ENCODE data around the gene FBXW2.

FBXW2 gene

GRCh38 chr9:120818595-120818994 lies 25.4 kb upstream of the FBXW2 start:
- TF ChIP-seq SIN3A (IDR thresholded peaks at IDR 0.05; ENCODE audit: borderline replicate concordance, insufficient read depth, low read length), result no peak
- TF ChIP-seq FOXP2 (optimal IDR thresholded peaks at IDR 0.05; ENCODE audit: borderline replicate concordance, extremely low read depth, extremely low read length, insufficient read depth), result no peak
- no peak for TF ChIP-seq REST (IDR thresholded peaks at IDR 0.05; ENCODE audit: insufficient read depth in 1 of 2, low read depth in 2 of 2, low read length in 2 of 2)
- TF ChIP-seq POLR2AphosphoS5 (IDR thresholded peaks at IDR 0.05; ENCODE audit: low read depth, low read length), result no peak
- no peak for TF ChIP-seq TAF1 (IDR thresholded peaks at IDR 0.05; ENCODE audit: borderline replicate concordance, insufficient read depth, low read length)

- TF ChIP-seq FOXP2 (optimal IDR thresholded peaks at IDR 0.05; ENCODE audit: borderline replicate concordance, extremely low read depth, extremely low read length, insufficient read depth) (no peak), REST (IDR thresholded peaks at IDR 0.05; ENCODE audit: insufficient read depth in 1 of 2, low read depth in 2 of 2, low read length in 2 of 2) (no peak), TAF1 (IDR thresholded peaks at IDR 0.05; ENCODE audit: borderline replicate concordance, insufficient read depth, low read length) (no peak), POLR2AphosphoS5 (IDR thresholded peaks at IDR 0.05; ENCODE audit: low read depth, low read length) (no peak), SIN3A (IDR thresholded peaks at IDR 0.05; ENCODE audit: borderline replicate concordance, insufficient read depth, low read length) (no peak)
Observed at GRCh38 chr9:120815075-120815474, 21.9 kb upstream of the FBXW2 start.

- no peak for TF ChIP-seq REST (IDR thresholded peaks at IDR 0.05; ENCODE audit: insufficient read depth in 1 of 2, low read depth in 2 of 2, low read length in 2 of 2)
- TF ChIP-seq SIN3A (IDR thresholded peaks at IDR 0.05; ENCODE audit: borderline replicate concordance, insufficient read depth, low read length), result no peak
- TF ChIP-seq POLR2AphosphoS5 (IDR thresholded peaks at IDR 0.05; ENCODE audit: low read depth, low read length), result no peak
- TF ChIP-seq FOXP2 (optimal IDR thresholded peaks at IDR 0.05; ENCODE audit: borderline replicate concordance, extremely low read depth, extremely low read length, insufficient read depth), result no peak
- TF ChIP-seq TAF1 (IDR thresholded peaks at IDR 0.05; ENCODE audit: borderline replicate concordance, insufficient read depth, low read length), result no peak
Observed at GRCh38 chr9:120808931-120809330, 15.7 kb upstream of the FBXW2 start.

- TF ChIP-seq REST (IDR thresholded peaks at IDR 0.05; ENCODE audit: insufficient read depth in 1 of 2, low read depth in 2 of 2, low read length in 2 of 2) (no peak), TAF1 (IDR thresholded peaks at IDR 0.05; ENCODE audit: borderline replicate concordance, insufficient read depth, low read length) (no peak), FOXP2 (optimal IDR thresholded peaks at IDR 0.05; ENCODE audit: borderline replicate concordance, extremely low read depth, extremely low read length, insufficient read depth) (no peak), SIN3A (IDR thresholded peaks at IDR 0.05; ENCODE audit: borderline replicate concordance, insufficient read depth, low read length) (no peak), POLR2AphosphoS5 (IDR thresholded peaks at IDR 0.05; ENCODE audit: low read depth, low read length) (no peak)
Observed at GRCh38 chr9:120807607-120808379, 14.6 kb upstream of the FBXW2 start.

All from PFSK-1 (cell line).